D721Med (cell line): ENCODE data around the gene KLK5.

Experiments used
- DNase-seq: peaks from one replicate; pipeline ENCODE4 v3.0.0; 2011; ENCODE audit warnings: low spot score; ENCODE audit not compliant: insufficient read length
- FAIRE-seq: peaks from 2 replicates; lab custom pipeline; 2011; peaks lifted over from hg19 to GRCh38; lab: Jason Lieb, UNC
- TF ChIP-seq, protein P1 (sequence below): IDR thresholded peaks from 2 replicates; pipeline ENCODE4 v1.5.1; 2012; ENCODE audit warnings: mild to moderate bottlenecking, control low read depth; ENCODE audit not compliant: insufficient read depth; ENCODE audit errors: missing control alignments

Gene KLK5

DNA sequence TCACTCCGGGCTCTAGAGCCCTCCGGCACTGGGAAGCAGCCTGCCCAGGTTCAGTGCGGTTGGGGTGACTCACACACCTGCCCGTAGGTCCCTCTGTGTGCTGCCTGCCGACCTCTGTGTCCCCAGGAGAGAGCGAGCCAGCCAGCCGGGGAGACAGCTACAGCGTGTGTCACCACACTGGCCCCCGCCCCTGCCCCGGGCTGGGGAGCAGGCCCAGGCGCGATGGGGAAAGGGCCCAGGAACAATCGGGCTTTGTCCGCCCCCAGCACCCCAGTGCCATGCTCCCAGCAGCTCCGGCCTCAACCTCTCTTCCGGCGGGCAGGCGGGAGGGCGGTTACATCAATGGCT, 16.5 kb upstream of the KLK5 start, which contains the start of gene KLK6:
Gene KLK6, minus strand, starts transcription at position 179 of the 348 bp plus-strand sequence. CDS start 1,487 bp downstream, outside the sequence.
- FAIRE-seq (no peak), DNase-seq (no peak)
- TF ChIP-seq, protein P1, sequence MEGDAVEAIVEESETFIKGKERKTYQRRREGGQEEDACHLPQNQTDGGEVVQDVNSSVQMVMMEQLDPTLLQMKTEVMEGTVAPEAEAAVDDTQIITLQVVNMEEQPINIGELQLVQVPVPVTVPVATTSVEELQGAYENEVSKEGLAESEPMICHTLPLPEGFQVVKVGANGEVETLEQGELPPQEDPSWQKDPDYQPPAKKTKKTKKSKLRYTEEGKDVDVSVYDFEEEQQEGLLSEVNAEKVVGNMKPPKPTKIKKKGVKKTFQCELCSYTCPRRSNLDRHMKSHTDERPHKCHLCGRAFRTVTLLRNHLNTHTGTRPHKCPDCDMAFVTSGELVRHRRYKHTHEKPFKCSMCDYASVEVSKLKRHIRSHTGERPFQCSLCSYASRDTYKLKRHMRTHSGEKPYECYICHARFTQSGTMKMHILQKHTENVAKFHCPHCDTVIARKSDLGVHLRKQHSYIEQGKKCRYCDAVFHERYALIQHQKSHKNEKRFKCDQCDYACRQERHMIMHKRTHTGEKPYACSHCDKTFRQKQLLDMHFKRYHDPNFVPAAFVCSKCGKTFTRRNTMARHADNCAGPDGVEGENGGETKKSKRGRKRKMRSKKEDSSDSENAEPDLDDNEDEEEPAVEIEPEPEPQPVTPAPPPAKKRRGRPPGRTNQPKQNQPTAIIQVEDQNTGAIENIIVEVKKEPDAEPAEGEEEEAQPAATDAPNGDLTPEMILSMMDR, result no peak

DNA sequence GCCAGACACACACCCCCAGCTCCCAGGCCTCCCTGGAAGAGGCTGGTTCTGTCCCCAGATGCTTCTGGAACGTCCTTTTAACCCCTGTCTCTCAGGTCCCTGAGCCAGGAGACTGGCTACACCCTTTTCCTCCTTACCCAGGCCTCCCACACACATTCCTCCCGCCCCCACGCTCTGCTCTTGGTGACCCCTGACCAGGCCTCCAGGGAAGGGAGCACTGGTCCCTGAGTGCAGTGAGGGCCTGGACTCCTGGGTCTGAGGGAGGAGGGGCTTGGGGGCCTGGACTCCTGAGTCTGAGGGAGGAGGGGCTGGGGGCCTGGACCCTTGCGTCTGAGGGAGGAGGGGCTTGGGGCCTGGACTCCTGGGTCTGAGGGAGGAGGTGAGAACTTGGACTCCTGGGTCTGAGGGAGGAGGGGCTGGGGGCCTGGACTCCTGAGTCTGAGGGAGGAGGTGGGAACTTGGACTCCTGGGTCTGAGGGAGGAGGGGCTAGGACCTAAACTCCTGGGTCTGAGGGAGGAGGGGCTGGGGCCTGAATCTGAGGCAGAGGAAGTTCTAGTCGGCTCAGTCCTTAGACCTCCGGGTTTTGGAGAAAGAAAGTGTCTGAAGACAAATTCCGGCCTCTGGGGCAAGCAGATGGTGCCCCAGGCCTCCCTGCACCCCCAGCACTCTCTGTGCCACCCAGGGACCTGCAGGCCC, 16.0 kb upstream of the KLK5 start:
- no peak for DNase-seq
- TF ChIP-seq, protein P1, result no peak
- no peak for FAIRE-seq

DNA sequence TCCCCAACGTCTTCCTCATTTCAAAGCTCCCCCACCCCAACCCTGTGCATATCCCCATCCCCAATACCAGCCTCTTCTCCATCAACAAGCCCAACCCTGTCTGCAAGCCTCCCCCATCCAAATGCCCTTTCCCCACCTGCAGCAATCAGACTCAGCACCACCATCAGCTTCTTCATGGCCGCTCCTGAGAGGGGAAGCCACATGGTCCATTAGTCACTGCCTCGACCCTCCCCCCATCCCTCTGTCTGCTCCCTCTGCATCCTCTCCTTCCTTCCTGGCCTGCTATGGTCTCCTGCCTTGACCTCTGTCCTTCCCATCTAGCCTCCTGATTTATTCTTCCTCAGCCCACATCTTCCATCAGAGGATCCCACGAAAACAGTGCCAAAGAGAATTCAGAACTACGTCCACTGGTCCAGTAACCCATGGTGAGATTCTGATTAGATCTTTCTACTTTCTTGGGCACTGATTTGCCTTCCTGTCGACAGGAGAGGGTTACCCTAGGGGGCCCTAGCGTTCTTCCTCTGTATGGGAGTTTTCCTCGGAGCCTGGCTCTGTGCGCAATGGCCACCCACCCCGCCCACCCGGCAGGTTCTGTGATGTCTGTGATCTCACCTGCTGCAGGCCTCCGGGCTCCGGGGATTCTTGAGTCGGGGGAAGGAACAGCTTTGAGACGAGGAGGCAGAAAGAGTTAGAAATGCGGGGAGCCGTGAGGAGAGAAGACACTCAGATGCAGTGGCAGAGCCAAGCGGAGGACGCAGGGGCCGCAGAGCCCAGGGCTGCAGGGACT, 15.3 kb upstream of the KLK5 start:
- TF ChIP-seq, protein P1, result no peak
- FAIRE-seq (no peak), DNase-seq (no peak)

DNA sequence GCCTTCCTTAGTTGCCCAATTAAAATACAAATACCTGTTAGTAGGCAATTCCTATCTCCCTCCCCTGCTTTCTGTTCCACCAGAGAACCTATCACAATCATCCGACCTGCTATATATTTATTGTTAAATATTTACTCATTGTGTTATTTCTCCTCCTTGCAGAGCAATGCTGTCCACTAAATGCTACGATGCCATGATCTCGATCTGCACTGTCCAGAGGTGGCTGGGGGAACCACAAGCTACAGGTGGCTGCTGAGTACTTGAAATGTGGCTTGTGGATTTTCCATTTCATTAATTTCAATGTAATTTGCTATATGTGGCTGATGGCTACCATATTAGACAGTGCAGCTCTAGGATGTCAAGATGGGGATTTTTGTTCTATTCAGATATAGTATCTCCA, 11.4 kb upstream of the KLK5 start:
- DNase-seq, result no peak
- FAIRE-seq, result no peak
- TF ChIP-seq, protein P1, result no peak

DNA sequence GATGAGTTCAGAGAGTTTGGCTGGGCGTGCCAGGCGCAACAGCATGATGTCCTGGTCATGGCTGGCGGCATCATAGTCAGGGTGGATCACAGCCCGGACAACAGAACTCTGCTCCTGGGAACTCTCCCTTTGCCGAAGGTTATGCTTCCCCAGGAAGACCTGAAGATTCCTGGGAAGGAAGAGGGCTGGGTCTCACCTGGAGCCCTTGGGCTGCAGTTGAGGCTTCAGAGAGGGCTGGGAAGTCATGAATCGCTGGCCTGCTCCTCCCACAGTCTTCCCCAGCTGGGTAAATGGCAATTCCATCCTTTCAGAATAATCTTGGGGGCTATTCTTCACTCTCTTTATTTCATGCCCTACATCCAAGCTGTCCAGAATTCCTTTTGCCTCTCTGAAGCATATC, 10.5 kb upstream of the KLK5 start:
- DNase-seq (no peak), FAIRE-seq (no peak)
- TF ChIP-seq, protein P1, result no peak

DNA sequence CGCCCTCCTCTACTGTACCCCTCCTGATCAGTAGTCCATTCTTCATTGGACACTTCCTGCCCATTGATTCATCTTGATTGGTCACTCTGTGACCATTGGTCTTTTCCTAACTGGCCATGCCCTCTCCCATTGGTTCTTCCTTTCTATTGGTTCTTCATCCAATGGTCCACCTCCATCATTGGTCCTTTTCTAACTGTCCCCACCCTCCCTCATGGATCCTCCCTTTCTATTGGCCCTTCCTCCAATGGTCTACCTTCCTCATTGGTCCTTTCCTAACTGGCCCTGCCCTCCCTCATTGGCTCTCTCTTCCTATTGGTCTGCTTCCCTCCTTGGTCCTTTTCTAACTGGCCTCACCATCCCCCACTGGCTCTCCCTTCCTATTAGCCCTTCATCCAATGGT, 9.4 kb upstream of the KLK5 start:
- TF ChIP-seq, protein P1, result no peak

More for the DNA sequence above, 9.4 kb upstream of the KLK5 start:
- no peak for FAIRE-seq
- no peak for DNase-seq
